ENCODE data around the gene SURF2.

GRCh38 chr9:133342570-133342969, 13.8 kb upstream of the SURF2 start:
- TF ChIP-seq CTCF (IDR thresholded peaks at IDR 0.05), result no peak
- TF ChIP-seq POLR2A (IDR thresholded peaks at IDR 0.05), result no peak

Measured in right lobe of liver (tissue), 4 donors.